IgD-negative memory B cell (primary cell): ENCODE results near the gene JOSD2. TPM values are rescaled to one million over a fixed set of nuclear protein-coding genes. Genes with fewer than 3 reads are reported as not detected.

Experiments
- H3K27ac Mint-ChIP-seq, 3 donors: one replicate each; pipeline ENCODE4 v1.8.0; 2020 to 2022; ENCODE audit warnings: mild to moderate bottlenecking in 3 of 3, mixed read lengths in 3 of 3, moderate library complexity in 1 of 3
- H3K27me3 Mint-ChIP-seq: one replicate; pipeline ENCODE4 v1.8.0; 2021; ENCODE audit warnings: mixed read lengths
- H3K36me3 Mint-ChIP-seq: one replicate; pipeline ENCODE4 v1.8.0; 2020; ENCODE audit warnings: mild to moderate bottlenecking, mixed read lengths
- H3K4me1 Mint-ChIP-seq, 3 donors: one replicate each; pipeline ENCODE4 v1.8.0; 2020 to 2022; ENCODE audit warnings: mixed read lengths in 3 of 3, mild to moderate bottlenecking in 1 of 3
- H3K4me3 Mint-ChIP-seq, 4 donors: one replicate each; pipeline ENCODE4 v1.8.0; 2020 to 2022; ENCODE audit warnings: mild to moderate bottlenecking in 4 of 4, mixed read lengths in 4 of 4, moderate library complexity in 3 of 4
- H3K9me3 Mint-ChIP-seq, 3 donors: one replicate each; pipeline ENCODE4 v1.8.0; 2020 to 2021; ENCODE audit warnings: mixed read lengths in 3 of 3, mild to moderate bottlenecking in 1 of 3
- polyA plus RNA-seq: library from polyadenylated mRNA; unstranded; fragments of 300-500 nt; fragmentation: Illumina TruSeq; gene quantifications from one replicate; pipeline ENCODE4 v1.2.3, GENCODE V29; 2021

Gene JOSD2
- polyA plus RNA-seq: 15.0 TPM

GRCh38 chr19:50511069-50511822 lies at the start of gene JOSD2:
JOSD2 (minus strand) TSS chr19:50511191; CDS start chr19:50510431, 760 bp downstream.
- no peaks in the 10 kb centered on the region for H3K9me3 Mint-ChIP-seq
- peak within 1 kb of the TSS; percentile 54 to 99 (median 98) for H3K27ac Mint-ChIP-seq
- peaks cover 7% of the 10 kb centered on the region for H3K27me3 Mint-ChIP-seq
- H3K36me3 Mint-ChIP-seq: peaks cover 2% of the 10 kb centered on the region
- H3K4me1 Mint-ChIP-seq: peaks cover 4 to 18% (median 7%) of the 10 kb centered on the region in 3 donors
- peak within 1 kb of the TSS; percentile 33 to 96 (median 91) for H3K4me3 Mint-ChIP-seq

GRCh38 chr19:50559636-50560035 lies 48.6 kb upstream of the JOSD2 start:
- Mint-ChIP-seq H3K9me3 (peaks cover 0 to 1% (median 0%) of the 10 kb centered on the region in 3 donors), H3K4me3 (no peak overlapping the region), H3K4me1 (peaks cover 0 to 4% (median 0%) of the 10 kb centered on the region in 3 donors), H3K27me3 (peaks cover 45% of the 10 kb centered on the region), H3K27ac (no peak overlapping the region), H3K36me3 (no peaks in the 10 kb centered on the region)

GRCh38 chr19:50558449-50558848 lies 47.5 kb upstream of the JOSD2 start:
- Mint-ChIP-seq H3K9me3 (peaks cover 0 to 3% (median 0%) of the 10 kb centered on the region in 3 donors), H3K4me1 (peaks cover 0 to 4% (median 0%) of the 10 kb centered on the region in 3 donors), H3K36me3 (no peaks in the 10 kb centered on the region), H3K4me3 (peak overlapping the region in 1 of 4 donors; percentile 54), H3K27me3 (peaks cover 42% of the 10 kb centered on the region), H3K27ac (no peak overlapping the region)

GRCh38 chr19:50558039-50558438 lies 47.0 kb upstream of the JOSD2 start:
- Mint-ChIP-seq H3K36me3 (no peaks in the 10 kb centered on the region), H3K4me1 (peaks cover 0 to 4% (median 0%) of the 10 kb centered on the region in 3 donors), H3K9me3 (peaks cover 0 to 5% (median 0%) of the 10 kb centered on the region in 3 donors), H3K27ac (no peak overlapping the region), H3K27me3 (peaks cover 46% of the 10 kb centered on the region), H3K4me3 (no peak overlapping the region)

GRCh38 chr19:50557009-50557613 lies 46.1 kb upstream of the JOSD2 start:
- H3K27me3 Mint-ChIP-seq: peaks cover 45% of the 10 kb centered on the region
- no peak overlapping the region for H3K27ac Mint-ChIP-seq
- H3K36me3 Mint-ChIP-seq: no peaks in the 10 kb centered on the region
- H3K4me3 Mint-ChIP-seq: peak overlapping the region in 1 of 4 donors; percentile 75
- H3K9me3 Mint-ChIP-seq: peaks cover 0 to 5% (median 0%) of the 10 kb centered on the region in 3 donors
- H3K4me1 Mint-ChIP-seq: peaks cover 0 to 4% (median 0%) of the 10 kb centered on the region in 3 donors

- Mint-ChIP-seq H3K36me3 (no peaks in the 10 kb centered on the region), H3K4me3 (peak overlapping the region; percentile 35 to 94 (median 82)), H3K9me3 (peaks cover 0 to 5% (median 0%) of the 10 kb centered on the region in 3 donors), H3K27ac (no peak overlapping the region), H3K4me1 (peaks cover 0 to 4% (median 0%) of the 10 kb centered on the region in 3 donors), H3K27me3 (peaks cover 45% of the 10 kb centered on the region)
These were observed 45.5 kb upstream of the JOSD2 start for GRCh38 chr19:50556282-50557008.

GRCh38 chr19:50555450-50556281 lies 44.7 kb upstream of the JOSD2 start:
- peaks cover 0 to 4% (median 0%) of the 10 kb centered on the region in 3 donors for H3K4me1 Mint-ChIP-seq
- H3K4me3 Mint-ChIP-seq: peak overlapping the region in 2 of 4 donors; percentile 79 to 94
- no peaks in the 10 kb centered on the region for H3K36me3 Mint-ChIP-seq
- H3K27ac Mint-ChIP-seq: no peak overlapping the region
- peaks cover 43% of the 10 kb centered on the region for H3K27me3 Mint-ChIP-seq
- peaks cover 0 to 5% (median 0%) of the 10 kb centered on the region in 3 donors for H3K9me3 Mint-ChIP-seq

GRCh38 chr19:50555033-50555432 lies 44.0 kb upstream of the JOSD2 start:
- Mint-ChIP-seq H3K36me3 (no peaks in the 10 kb centered on the region), H3K27ac (no peak overlapping the region)

GRCh38 chr19:50554212-50554611 lies 43.2 kb upstream of the JOSD2 start:
- H3K9me3 Mint-ChIP-seq: peaks cover 0 to 5% (median 0%) of the 10 kb centered on the region in 3 donors
- peaks cover 50% of the 10 kb centered on the region for H3K27me3 Mint-ChIP-seq
- H3K36me3 Mint-ChIP-seq: no peaks in the 10 kb centered on the region
- peaks cover 0 to 4% (median 0%) of the 10 kb centered on the region in 3 donors for H3K4me1 Mint-ChIP-seq
- no peak overlapping the region for H3K4me3 Mint-ChIP-seq
- H3K27ac Mint-ChIP-seq: peak overlapping the region in 1 of 3 donors; percentile 77

More at GRCh38 chr19:50555033-50555432, 44.0 kb upstream of the JOSD2 start:
- Mint-ChIP-seq H3K4me1 (peaks cover 0 to 4% (median 0%) of the 10 kb centered on the region in 3 donors), H3K27me3 (peaks cover 47% of the 10 kb centered on the region), H3K4me3 (peak overlapping the region in 2 of 4 donors; percentile 43 to 60), H3K9me3 (peaks cover 0 to 5% (median 0%) of the 10 kb centered on the region in 3 donors)

GRCh38 chr19:50553134-50553703 lies 42.2 kb upstream of the JOSD2 start:
- Mint-ChIP-seq H3K9me3 (peaks cover 0 to 5% (median 0%) of the 10 kb centered on the region in 3 donors), H3K27me3 (peaks cover 46% of the 10 kb centered on the region), H3K36me3 (no peaks in the 10 kb centered on the region), H3K4me3 (peak overlapping the region in 1 of 4 donors; percentile 79), H3K4me1 (peaks cover 0 to 4% (median 0%) of the 10 kb centered on the region in 3 donors), H3K27ac (no peak overlapping the region)

- peaks cover 48% of the 10 kb centered on the region for H3K27me3 Mint-ChIP-seq
- peak overlapping the region in 1 of 4 donors; percentile 19 for H3K4me3 Mint-ChIP-seq
- H3K36me3 Mint-ChIP-seq: no peaks in the 10 kb centered on the region
- H3K27ac Mint-ChIP-seq: no peak overlapping the region
- peaks cover 0 to 5% (median 0%) of the 10 kb centered on the region in 3 donors for H3K9me3 Mint-ChIP-seq
- peaks cover 0 to 4% (median 0%) of the 10 kb centered on the region in 3 donors for H3K4me1 Mint-ChIP-seq
These were observed 41.5 kb upstream of the JOSD2 start for GRCh38 chr19:50552540-50552939.

- Mint-ChIP-seq H3K27me3 (peaks cover 49% of the 10 kb centered on the region), H3K4me3 (no peak overlapping the region), H3K9me3 (peaks cover 0 to 5% (median 0%) of the 10 kb centered on the region in 3 donors), H3K27ac (no peak overlapping the region), H3K4me1 (peaks cover 0 to 4% (median 0%) of the 10 kb centered on the region in 3 donors), H3K36me3 (no peaks in the 10 kb centered on the region)
These were observed 40.8 kb upstream of the JOSD2 start for GRCh38 chr19:50551715-50552187.

GRCh38 chr19:50551034-50551714 lies 40.2 kb upstream of the JOSD2 start:
- Mint-ChIP-seq H3K27ac (no peak overlapping the region), H3K27me3 (peaks cover 45% of the 10 kb centered on the region), H3K4me3 (no peak overlapping the region), H3K4me1 (no peaks in the 10 kb centered on the region), H3K36me3 (no peaks in the 10 kb centered on the region), H3K9me3 (peaks cover 0 to 5% (median 0%) of the 10 kb centered on the region in 3 donors)
